GM21367 (cell line): ENCODE measurements around the gene FAM174C.
"Not testable (repeated sequence)": the region's sequence is repeated elsewhere in the genome, so short reads cannot be mapped to it uniquely, and the experiment has no call there.

Source experiments
- ATAC-seq: cut with Tn5 transposase; IDR thresholded peaks from one replicate; pipeline ENCODE4 v1.9.1; 2021; ENCODE audit not compliant: unreplicated experiment

FAM174C gene

DNA sequence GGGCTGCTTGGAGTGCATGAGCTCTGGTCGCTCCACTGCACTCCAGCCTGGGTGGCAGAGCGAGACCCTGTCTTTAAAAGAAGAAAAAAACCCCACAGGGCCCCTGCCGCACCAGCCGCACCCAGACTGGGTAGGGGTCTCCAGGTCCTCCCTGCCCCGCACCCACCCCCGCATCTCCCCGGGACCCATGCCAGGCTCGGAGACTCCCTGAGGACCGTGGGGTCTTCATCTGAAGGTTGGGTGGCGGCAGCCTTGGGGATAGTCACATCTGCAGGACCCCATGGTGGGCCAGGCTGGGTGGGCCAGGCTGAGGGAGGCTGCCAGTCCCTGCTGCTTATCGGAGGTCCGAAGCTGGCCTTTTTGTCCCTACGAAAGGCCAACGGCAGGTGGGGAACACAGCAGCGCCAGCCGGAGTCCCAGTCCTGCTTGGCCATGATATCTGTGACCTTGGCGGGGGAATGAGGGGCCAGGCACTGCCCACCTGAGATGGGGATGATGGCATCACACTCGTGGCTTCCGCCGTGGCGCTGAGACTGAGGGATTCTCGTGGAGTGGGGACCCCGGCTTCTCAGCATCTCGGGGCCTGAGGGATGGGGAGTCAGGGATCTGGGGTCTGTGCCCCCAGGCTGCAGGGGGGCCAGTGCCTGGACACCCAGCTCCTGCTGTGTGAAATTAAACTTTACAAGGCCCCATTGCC is 21.4 kb downstream of the FAM174C start:
- no peak for ATAC-seq

DNA sequence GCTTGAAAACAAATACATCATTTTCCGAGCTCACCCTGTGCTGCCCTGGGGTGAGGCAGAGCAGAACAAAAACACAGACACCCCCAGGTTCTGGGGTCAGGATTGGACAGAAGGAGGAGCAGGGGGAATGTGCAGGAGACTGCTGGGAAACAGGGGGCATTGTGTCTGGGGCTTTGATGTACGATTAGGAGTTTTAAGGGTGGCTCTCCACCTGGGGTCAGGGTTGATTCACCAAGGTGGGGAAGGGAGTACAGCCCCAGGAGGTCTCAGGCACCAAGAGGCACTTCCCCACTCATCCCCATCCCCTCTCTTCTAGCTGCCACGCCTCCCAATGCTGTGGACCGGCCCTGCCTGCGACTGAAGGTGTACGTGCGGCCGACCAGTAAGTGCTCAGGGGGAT is 22.9 kb downstream of the FAM174C start:
- ATAC-seq = no peak

DNA sequence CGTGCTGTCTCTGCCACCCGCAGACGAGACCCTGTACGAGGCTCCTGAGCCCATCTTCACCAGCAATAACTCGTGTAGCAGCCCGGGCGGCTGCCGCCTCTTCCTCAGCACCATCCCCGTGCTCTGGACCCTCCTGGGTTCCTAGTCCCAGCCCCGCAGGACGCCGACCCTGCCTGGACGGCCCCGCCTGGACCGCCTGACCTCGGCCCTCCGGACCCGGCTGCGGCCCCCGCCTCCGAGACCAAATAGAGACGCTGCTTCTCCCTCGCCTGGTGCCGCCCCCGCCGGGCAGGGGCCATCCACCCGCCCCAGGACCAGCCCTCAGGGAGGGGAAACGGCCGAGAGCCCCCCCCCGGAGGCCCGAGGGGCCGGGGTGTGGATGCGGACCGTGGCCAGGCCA is 24.5 kb downstream of the FAM174C start:
- no peak for ATAC-seq

GRCh38 chr19:1300744-1301490 is 25.6 kb downstream of the FAM174C start:
- ATAC-seq = no peak

DNA sequence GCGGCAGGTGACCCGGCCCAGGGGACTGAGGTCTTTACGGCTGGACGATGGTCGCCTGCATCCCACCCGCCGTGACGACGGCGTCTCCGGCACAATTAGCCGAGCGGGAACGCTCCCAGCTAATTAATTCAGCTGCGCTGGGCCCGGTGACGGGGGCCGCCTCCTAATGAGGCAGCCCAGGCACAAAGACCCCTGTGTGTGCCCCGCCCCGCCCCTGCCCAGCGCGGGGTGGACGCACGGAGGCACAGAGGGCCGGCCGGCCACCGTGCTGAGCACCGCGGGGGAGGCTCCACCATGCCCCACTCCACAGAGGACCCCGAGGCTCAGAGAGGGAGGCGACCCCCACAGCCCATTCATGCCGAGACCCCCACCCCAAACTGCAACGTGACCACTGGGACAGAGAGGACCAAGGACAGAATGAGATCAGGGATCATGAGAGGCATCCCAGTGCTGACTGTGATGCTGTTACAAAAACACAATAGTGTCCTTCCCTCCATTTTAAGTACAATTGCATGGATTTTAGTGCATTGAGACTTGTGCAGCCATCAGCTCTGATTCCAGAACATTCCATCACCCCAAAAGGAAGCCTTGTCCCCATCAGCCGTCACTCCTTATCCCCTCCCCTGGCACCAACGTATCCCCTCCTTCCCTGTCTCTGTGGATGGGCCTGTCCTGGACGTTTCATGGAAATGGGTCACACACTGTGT is 27.4 kb downstream of the FAM174C start:
- no peak for ATAC-seq

- no peak for ATAC-seq
These were observed 29.0 kb downstream of the FAM174C start for GRCh38 chr19:1304197-1304924.

- not testable (repeated sequence) for ATAC-seq
These were observed 30.0 kb downstream of the FAM174C start for GRCh38 chr19:1305354-1305753.

DNA sequence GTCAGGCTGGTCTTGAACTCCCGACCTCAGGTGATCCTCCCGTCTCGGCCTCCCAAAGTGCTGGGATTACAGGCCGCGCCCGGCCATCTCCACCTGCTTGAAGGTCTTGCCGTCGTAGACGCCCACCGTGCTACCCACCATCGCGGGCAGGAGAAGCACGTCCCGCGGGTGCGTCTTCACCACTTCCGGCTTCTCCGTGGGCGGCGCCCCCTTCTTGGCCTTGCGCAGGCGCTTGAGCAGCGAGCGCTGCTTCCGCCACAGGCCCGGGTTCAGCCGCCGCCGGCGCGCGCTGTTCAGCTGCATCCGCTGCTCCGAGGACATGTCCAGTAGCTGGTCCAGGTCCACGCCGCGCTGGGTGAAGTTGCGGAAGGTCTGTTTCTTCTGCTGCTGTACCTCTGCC is 32.0 kb downstream of the FAM174C start:
- no peak for ATAC-seq

DNA sequence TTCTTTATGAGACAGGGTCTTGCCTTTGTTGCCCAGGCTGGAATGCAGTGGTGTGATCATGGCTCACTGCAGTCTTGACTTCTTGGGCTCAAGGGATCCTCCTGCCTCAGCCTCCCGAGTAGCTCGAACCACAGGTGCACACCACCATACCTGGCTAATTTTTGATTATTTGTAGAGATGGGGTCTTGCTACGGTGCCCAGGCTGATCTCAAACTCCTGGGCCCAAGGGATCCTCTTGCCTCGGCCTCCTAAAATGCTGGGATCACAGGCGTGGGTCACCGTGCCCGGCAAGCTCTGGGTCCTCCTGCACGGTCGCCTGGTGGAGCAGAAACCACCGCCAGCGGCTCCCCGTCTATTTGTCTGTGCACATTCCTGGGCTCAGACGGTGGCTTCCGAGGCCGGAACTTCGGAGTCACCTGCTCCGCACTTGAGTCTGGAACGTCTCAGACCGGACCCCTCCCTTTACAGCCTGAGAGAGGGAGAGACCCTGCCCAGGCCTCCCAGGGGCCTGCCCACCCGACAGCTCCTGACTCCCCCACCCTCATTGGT is 32.5 kb downstream of the FAM174C start:
- no peak for ATAC-seq

DNA sequence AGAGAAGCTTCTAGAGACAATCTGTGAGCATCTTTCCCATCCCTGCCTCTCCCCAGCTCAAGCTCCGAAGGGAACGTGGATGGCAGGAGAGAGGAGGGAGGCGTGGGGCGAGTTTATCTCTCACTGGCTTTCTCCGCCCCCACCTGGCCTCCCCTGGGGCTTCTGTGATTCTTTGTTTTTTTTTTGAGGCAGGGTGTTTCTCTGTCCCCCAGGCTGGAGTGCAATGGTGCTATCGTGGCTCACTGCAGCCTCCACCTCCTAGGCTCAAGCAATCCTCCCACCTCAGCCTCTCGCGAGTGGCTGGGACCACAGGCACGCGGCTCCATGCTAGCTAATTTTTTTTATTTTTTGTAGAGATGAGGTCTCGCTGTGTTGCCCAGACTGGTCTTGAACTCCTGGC is 33.4 kb downstream of the FAM174C start:
- ATAC-seq = no peak

- no peak for ATAC-seq
These were observed 34.9 kb downstream of the FAM174C start for GRCh38 chr19:1309977-1310852.

DNA sequence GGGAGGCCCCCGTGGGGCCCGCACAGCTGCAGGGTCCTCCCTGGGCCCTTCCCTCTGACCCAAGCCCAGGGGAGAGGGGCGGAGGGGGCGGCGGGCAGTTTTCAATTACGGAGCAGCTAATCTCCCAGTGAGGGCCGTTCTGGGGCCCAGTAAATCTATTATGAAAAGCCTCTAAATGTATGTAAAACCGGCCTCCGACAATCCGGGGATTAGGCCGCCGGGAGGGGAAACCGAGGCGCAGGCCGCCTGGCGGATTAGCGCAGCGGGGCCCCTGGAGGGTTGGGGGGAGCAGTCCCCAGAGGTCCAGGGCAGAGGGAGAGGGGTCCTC is 35.5 kb downstream of the FAM174C start:
- no peak for ATAC-seq

- ATAC-seq = no peak
These were observed 36.3 kb downstream of the FAM174C start for GRCh38 chr19:1311543-1312091.

DNA sequence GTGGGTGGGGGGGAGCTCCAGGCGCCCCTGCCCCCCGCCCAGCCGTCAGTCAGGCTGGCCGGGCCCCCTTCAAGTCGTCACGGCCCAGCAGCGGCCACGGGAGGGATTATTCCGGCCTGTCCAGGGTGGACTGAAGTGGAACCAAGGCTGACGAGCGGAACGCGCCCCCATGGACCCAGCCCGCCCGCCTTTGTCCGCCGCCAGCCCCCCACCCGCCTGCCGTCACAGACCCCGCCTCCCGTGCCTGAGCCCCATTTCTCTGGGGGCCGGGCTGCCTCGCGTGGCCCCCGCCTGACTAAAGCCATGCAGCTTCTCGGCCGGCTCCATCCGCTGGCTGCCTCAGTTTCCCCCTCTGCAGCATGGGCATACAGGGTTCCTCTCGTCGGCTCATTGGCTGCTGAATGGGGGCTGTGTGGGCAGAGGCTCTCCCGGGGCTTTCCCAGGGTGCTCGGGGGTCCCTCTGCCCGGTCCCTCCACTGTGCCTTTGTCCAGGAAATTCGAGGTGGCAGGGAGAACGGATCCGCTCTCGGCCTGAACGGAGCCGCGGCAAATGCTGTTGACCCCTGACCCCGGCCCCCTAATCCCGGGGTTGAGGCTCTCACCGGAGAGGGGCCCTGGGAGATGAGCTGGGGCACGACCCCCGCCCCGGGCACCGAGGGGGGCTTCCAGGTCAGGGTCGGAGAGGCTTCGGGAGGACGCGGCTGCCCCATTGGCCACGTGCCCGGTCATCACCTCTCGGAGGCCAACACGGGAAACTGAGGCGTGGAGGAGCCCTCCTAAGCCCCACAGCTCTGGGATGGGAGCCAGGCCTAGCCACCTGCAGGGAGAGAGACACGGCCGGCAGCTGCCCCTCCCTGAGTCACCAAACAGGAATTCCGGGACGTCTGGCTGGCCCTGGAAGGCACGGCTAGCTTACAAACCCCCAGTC is 37.7 kb downstream of the FAM174C start:
- no peak for ATAC-seq

- no peak for ATAC-seq
These were observed 38.6 kb downstream of the FAM174C start for GRCh38 chr19:1313695-1314613.

GRCh38 chr19:1315470-1316166 is 40.3 kb downstream of the FAM174C start:
- ATAC-seq = no peak

DNA sequence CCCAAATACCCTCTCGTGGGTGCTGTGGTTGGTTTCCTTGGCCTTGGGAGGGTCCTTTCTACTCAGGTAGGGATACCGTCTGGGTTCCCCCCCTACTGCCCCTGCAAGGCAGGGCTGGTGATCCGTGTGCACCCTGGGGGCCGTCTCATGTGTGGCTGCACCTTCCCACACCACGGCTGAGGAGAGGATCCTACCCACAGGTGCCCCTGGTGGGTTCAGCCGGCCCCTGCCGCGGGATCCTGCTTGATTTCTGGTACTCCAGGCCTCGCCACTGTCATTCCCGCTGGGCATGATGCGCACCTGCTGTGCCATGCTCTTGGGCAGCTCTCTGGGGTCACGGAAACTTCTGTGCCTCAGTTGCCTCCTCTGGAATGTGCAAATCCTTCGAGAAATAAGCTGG is 41.1 kb downstream of the FAM174C start:
- no peak for ATAC-seq
